Measurements from ENCODE around the gene KLHL29. TPM values are rescaled to one million over a fixed set of nuclear protein-coding genes. Genes with fewer than 3 reads are reported as not detected.

The KLHL29 gene
- total RNA-seq, 1 experiment from 2014 or later = 16.7 TPM

DNA sequence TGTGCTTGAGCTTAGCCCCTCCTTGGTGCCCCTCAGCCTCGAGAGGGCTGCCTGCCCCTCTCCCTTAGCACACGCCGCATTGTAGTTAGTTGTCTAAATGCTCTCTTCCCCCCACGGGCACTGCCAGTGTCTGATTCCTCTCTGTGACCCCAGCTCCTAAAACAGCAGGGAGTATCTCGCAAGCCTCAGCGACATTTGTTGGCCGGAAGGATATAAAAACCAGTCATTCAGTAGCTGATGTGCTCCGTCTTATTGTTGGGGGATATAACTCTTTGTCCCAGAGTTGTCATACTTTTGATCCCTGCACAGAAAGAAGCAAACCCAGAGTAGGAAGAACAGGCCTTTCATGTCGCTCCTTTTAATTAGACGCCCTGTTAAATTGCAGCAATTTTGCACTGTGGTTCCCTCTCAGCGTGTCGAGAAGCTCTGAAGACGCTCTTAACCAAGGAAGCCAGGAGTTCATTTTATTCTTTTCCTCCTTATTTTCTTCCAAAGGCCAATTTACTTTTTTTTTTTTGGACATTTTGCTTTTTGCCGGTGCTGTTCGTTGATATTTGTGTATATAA, 201.8 kb downstream of the KLHL29 start:
- BruUV-seq (replicated peaks) = no TSS peak
- Histone ChIP-seq H3K9ac (ENCODE audit: low read length) (no peak overlapping the region), H3K9me3 (ENCODE audit: control insufficient read depth in 1 of 2, insufficient read depth in 1 of 2, low read depth in 1 of 2, low read length in 2 of 2) (no peaks in the 10 kb centered on the region), H3K9me2 (ENCODE audit: insufficient read depth) (no peaks in the 10 kb centered on the region), H3K4me1 (ENCODE audit: control insufficient read depth in 1 of 2, insufficient read depth in 2 of 2, low read length in 2 of 2) (no peaks in the 10 kb centered on the region), H3K27me3 (ENCODE audit: insufficient read depth, low read length) (no peaks in the 10 kb centered on the region), H4K20me1 (ENCODE audit: insufficient read depth) (no peaks in the 10 kb centered on the region), H3K79me2 (ENCODE audit: insufficient read depth, low read length) (no peaks in the 10 kb centered on the region), H3K36me3 (ENCODE audit: control insufficient read depth in 1 of 2, insufficient read depth in 2 of 2, low read length in 2 of 2) (no peaks in the 10 kb centered on the region), H3K4me3 (replicated peaks in 1 of 2; ENCODE audit: low read depth in 1 of 2, low read length in 2 of 2) (no peak overlapping the region), H3K27ac (ENCODE audit: low read depth, low read length) (no peak overlapping the region), H2AFZ (ENCODE audit: low read depth, low read length, poor library complexity, severe bottlenecking) (no peak overlapping the region), H3K4me2 (ENCODE audit: low read length) (no peak overlapping the region)
- intact Hi-C loops (cut with micrococcal nuclease) = no loop called here
- POLR2A ChIA-PET = no interaction called here
- DNase-seq (ENCODE audit: low read depth, low spot score) = no peak
- TF ChIP-seq ZNF274 (IDR thresholded peaks at IDR 0.05; ENCODE audit: low read depth, low read length) (no peak), SP1 (IDR thresholded peaks at IDR 0.05; ENCODE audit: low read depth) (no peak), EZH2phosphoT487 (IDR thresholded peaks at IDR 0.05; ENCODE audit: borderline replicate concordance) (no peak), EZH2 (IDR thresholded peaks at IDR 0.05) (no peak), SRF (IDR thresholded peaks at IDR 0.05; ENCODE audit: low read depth) (no peak), POLR2A (IDR thresholded peaks at IDR 0.05; ENCODE audit: borderline replicate concordance, extremely low read depth, insufficient read depth, insufficient read length) (no peak), RAD21 (IDR thresholded peaks at IDR 0.05; ENCODE audit: low read depth) (no peak), YY1 (IDR thresholded peaks at IDR 0.05; ENCODE audit: extremely low read depth, insufficient replicate concordance, low read depth, low read length) (no peak), SIN3A (IDR thresholded peaks at IDR 0.05; ENCODE audit: low read depth) (no peak), ELF1 (IDR thresholded peaks at IDR 0.05; ENCODE audit: borderline replicate concordance, low read depth) (no peak), CEBPB (IDR thresholded peaks at IDR 0.05; ENCODE audit: low read depth) (no peak), CBX3 (IDR thresholded peaks at IDR 0.05; ENCODE audit: low read depth) (no peak), POLR2AphosphoS5 (IDR thresholded peaks at IDR 0.05; ENCODE audit: low read depth, low read length) (no peak), EGR1 (IDR thresholded peaks at IDR 0.05; ENCODE audit: low read depth) (no peak), JUND (IDR thresholded peaks at IDR 0.05) (no peak)
- TF ChIP-seq, protein P1, sequence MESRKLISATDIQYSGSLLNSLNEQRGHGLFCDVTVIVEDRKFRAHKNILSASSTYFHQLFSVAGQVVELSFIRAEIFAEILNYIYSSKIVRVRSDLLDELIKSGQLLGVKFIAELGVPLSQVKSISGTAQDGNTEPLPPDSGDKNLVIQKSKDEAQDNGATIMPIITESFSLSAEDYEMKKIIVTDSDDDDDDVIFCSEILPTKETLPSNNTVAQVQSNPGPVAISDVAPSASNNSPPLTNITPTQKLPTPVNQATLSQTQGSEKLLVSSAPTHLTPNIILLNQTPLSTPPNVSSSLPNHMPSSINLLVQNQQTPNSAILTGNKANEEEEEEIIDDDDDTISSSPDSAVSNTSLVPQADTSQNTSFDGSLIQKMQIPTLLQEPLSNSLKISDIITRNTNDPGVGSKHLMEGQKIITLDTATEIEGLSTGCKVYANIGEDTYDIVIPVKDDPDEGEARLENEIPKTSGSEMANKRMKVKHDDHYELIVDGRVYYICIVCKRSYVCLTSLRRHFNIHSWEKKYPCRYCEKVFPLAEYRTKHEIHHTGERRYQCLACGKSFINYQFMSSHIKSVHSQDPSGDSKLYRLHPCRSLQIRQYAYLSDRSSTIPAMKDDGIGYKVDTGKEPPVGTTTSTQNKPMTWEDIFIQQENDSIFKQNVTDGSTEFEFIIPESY (IDR thresholded peaks at IDR 0.05; ENCODE audit: extremely low read depth, insufficient replicate concordance, low read length) = no peak
- TF ChIP-seq, protein P2, sequence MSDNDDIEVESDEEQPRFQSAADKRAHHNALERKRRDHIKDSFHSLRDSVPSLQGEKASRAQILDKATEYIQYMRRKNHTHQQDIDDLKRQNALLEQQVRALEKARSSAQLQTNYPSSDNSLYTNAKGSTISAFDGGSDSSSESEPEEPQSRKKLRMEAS (IDR thresholded peaks at IDR 0.05) = no peak
- TF ChIP-seq, protein P3, sequence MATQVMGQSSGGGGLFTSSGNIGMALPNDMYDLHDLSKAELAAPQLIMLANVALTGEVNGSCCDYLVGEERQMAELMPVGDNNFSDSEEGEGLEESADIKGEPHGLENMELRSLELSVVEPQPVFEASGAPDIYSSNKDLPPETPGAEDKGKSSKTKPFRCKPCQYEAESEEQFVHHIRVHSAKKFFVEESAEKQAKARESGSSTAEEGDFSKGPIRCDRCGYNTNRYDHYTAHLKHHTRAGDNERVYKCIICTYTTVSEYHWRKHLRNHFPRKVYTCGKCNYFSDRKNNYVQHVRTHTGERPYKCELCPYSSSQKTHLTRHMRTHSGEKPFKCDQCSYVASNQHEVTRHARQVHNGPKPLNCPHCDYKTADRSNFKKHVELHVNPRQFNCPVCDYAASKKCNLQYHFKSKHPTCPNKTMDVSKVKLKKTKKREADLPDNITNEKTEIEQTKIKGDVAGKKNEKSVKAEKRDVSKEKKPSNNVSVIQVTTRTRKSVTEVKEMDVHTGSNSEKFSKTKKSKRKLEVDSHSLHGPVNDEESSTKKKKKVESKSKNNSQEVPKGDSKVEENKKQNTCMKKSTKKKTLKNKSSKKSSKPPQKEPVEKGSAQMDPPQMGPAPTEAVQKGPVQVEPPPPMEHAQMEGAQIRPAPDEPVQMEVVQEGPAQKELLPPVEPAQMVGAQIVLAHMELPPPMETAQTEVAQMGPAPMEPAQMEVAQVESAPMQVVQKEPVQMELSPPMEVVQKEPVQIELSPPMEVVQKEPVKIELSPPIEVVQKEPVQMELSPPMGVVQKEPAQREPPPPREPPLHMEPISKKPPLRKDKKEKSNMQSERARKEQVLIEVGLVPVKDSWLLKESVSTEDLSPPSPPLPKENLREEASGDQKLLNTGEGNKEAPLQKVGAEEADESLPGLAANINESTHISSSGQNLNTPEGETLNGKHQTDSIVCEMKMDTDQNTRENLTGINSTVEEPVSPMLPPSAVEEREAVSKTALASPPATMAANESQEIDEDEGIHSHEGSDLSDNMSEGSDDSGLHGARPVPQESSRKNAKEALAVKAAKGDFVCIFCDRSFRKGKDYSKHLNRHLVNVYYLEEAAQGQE (IDR thresholded peaks at IDR 0.05; ENCODE audit: low read depth) = no peak
- TF ChIP-seq, protein P4, sequence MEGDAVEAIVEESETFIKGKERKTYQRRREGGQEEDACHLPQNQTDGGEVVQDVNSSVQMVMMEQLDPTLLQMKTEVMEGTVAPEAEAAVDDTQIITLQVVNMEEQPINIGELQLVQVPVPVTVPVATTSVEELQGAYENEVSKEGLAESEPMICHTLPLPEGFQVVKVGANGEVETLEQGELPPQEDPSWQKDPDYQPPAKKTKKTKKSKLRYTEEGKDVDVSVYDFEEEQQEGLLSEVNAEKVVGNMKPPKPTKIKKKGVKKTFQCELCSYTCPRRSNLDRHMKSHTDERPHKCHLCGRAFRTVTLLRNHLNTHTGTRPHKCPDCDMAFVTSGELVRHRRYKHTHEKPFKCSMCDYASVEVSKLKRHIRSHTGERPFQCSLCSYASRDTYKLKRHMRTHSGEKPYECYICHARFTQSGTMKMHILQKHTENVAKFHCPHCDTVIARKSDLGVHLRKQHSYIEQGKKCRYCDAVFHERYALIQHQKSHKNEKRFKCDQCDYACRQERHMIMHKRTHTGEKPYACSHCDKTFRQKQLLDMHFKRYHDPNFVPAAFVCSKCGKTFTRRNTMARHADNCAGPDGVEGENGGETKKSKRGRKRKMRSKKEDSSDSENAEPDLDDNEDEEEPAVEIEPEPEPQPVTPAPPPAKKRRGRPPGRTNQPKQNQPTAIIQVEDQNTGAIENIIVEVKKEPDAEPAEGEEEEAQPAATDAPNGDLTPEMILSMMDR (IDR thresholded peaks at IDR 0.05 in 2 of 3, conservative IDR thresholded peaks at IDR 0.05 in 1 of 3; ENCODE audit: borderline replicate concordance in 1 of 3, insufficient read depth in 1 of 3, low read depth in 2 of 3, low read length in 2 of 3) = no peak
- TF ChIP-seq, protein P5, sequence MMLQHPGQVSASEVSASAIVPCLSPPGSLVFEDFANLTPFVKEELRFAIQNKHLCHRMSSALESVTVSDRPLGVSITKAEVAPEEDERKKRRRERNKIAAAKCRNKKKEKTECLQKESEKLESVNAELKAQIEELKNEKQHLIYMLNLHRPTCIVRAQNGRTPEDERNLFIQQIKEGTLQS (IDR thresholded peaks at IDR 0.05) = no peak
- RAD21 ChIA-PET (ENCODE audit: low non-redundant PET in 1 of 2, low total read pairs in 2 of 2, uncharacterized antibody in 2 of 2, unreplicated experiment in 2 of 2) = no interaction called here
- CTCF ChIA-PET = no interaction called here
- no peak for ATAC-seq
